Pulmonary artery endothelial cell (primary cell): Measurements from ENCODE around the gene CADM4. TPM values are rescaled to one million over a fixed set of nuclear protein-coding genes. Genes with fewer than 3 reads are reported as not detected.
A peak's percentile ranks its signal among the peaks of the same experiment; 100 is the strongest.
"Not testable (repeated sequence)": the region's sequence is repeated elsewhere in the genome, so short reads cannot be mapped to it uniquely, and the experiment has no call there.

ENCODE experiments used
- DNase-seq: peaks from one replicate; pipeline ENCODE4 v3.0.0-alpha.2; 2011; ENCODE audit warnings: low read depth, low spot score
- total RNA-seq: library from RNA; depleted of rRNA; stranded (reverse); fragments of >200 nt; gene quantifications from 2 replicates; pipeline ENCODE4 v1.2.3, GENCODE V29; 2014

The CADM4 gene
- total RNA-seq, 1 donor from 2014 or later: 5.6 TPM

DNA sequence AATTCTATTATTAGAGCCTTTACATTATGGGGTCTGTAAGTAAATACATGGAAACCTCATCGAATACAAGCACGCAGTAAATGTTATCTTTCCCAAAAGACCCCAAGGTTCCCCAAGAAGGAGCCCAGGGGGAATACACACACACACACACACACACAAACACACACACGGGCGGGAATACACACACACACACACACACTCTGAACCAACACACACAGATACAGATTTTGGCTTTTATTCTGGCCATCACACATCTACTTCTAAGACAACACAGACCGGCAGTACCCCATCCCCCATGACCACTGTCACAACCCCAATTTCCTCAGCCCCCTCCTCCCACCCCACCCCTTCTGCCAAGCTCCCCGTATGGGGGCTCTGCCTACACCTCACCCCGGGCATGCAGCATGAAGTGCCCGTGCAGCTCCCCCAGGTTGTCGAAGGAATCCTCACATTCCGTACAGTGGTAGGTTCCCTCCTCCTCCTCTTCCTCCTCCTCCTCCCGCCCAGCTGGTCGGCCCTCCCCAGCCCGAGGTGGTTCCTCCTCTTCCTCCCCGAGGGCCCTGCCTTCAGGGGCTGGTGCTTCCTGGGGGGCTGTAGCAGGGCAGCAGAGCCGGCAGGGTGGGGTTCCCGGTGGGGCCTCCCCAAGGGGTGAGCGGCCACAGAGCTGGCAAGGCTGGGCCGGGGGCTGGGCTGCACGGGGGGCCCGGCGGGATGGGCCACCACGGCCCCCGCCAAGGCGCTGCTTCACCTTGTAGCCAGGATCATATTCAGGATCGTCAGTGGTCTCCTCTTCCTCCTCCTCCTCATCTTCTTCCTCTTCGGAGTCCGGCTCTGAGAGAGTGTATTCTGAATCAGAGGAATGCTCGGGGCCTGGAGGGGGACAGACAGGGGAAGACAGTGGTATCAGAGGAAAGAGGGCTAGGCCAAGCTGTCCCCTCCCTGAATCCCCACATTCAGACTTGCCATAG is 32.1 kb downstream of the CADM4 start:
- DNase-seq: no peak

- DNase-seq: no peak
Observed at GRCh38 chr19:43606569-43607229, 33.0 kb downstream of the CADM4 start.

DNA sequence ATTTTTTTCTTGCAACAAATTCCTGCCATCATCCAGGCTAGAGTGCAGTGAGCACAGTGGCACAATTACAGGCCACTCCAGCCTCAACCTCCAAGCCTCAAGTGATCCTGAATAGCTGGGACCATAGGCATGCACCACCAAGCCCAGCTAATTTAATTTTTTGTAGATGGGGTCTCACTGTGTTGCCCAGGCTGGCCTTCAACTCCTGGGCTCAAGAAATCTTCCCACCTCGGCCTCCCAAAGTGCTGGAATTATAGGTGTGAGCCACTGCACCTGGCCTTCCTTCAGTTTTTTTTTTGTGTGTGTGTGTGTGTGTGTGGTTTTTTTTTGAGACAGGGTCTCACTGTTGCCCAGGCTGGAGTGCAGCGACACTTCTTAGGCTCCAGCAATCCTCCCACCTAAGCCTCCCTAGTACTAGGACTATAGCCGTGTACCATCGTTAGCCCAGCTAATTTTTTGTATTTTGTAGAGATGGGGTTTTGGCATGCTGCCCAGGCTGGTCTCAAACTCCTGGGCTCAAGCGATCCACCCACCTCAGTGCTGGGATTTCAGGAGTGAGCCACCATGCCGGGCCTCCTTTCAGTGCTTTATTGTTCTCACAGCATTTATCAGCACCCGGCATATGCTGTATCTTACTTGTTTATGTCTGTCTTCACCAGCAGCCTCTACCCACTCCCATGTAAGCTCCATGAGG is 33.6 kb downstream of the CADM4 start:
- no peak for DNase-seq

- not testable (repeated sequence) for DNase-seq
Observed at GRCh38 chr19:43600326-43600725, 39.3 kb downstream of the CADM4 start.

DNA sequence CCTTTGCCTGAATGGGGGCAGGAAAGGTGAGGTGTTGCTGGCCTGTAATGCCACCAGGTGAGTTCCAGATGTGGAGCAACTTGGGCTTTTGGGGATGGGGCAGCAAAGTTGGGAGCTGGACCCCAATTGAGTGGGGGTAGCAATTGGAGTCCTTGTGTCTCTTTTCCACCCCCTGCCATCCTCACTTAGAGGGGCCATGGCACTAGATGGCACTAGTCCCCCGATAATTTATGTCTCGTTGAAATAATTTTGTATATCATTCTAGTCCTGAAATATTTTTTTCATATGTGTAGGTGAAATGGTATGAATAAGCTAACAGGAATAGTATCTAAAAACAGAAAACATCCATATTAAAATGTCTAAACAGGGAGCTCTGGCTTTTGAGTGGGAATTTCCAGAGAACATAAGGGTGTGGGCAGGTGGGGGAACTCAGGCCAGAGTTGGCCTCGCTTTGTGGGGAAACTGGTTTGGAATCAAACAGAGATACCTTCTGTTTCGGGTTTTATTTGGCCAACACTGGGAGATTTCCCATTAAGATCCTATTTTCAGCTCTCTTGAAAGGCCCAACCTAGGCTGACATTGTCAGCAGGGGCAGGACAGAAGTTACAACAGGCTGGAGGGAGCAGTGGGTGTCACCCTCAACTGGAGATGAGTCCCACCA is 39.9 kb downstream of the CADM4 start:
- no peak for DNase-seq

DNA sequence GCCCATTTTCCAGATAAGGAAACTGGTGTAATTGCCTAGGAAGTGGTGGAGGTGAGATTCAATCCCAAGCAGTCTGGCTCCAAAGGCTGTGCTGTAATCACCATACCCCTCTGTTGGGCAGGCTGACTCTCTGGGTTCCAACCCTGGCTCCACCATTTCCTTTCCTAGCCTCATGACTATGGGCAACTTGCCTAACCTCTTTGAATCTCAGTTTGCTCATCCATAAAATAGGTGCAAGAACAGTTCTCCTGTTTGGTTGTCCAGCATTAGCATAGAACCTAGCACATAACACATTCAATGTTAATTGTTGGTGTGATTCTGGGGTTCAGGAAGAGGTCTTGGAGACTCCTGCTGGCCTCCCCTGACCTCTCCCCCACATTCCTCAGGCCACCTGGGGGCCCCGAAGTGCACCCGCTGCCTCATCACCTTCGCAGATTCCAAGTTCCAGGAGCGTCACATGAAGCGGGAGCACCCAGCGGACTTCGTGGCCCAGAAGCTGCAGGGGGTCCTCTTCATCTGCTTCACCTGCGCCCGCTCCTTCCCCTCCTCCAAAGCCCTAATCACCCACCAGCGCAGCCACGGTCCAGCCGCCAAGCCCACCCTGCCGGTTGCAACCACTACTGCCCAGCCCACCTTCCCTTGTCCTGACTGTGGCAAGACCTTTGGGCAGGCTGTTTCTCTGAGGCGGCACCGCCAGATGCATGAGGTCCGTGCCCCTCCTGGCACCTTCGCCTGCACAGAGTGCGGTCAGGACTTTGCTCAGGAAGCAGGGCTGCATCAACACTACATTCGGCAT is 41.0 kb downstream of the CADM4 start:
- DNase-seq: no peak

GRCh38 chr19:43597876-43598275 is 41.8 kb downstream of the CADM4 start:
- no peak for DNase-seq

GRCh38 chr19:43596842-43597461 is 42.7 kb downstream of the CADM4 start:
- no peak for DNase-seq

GRCh38 chr19:43595999-43596841 is 43.4 kb downstream of the CADM4 start, which contains the start of the genes IRGQ and ZNF576:
Gene IRGQ (minus strand): TSS chr19:43596134. CDS start chr19:43595338, 796 bp downstream.
Gene ZNF576 (plus strand): TSS chr19:43596595. CDS start chr19:43597109, 514 bp downstream.
- peak; percentile 95 for DNase-seq

DNA sequence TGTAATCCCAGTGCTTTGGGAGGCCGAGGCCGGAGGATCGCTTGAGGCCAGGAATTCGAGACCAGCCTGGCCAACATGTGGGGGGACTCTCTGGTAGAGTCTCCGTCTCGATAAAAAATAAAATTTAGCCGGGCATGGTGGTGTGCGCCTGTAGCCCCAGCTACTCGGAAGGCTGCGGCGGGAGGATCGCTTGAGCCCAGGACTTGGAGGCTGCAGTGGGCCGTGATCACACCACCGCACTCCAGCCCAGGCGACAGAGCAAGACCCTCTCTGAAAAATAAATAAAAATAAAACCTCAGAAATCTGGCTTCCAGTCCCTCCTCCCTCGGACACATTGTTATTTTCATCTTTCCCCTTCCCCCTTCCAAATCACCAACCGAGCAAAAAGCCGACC is 44.0 kb downstream of the CADM4 start:
- DNase-seq: no peak

- DNase-seq: no peak
Observed at GRCh38 chr19:43594710-43595604, 44.7 kb downstream of the CADM4 start.

DNA sequence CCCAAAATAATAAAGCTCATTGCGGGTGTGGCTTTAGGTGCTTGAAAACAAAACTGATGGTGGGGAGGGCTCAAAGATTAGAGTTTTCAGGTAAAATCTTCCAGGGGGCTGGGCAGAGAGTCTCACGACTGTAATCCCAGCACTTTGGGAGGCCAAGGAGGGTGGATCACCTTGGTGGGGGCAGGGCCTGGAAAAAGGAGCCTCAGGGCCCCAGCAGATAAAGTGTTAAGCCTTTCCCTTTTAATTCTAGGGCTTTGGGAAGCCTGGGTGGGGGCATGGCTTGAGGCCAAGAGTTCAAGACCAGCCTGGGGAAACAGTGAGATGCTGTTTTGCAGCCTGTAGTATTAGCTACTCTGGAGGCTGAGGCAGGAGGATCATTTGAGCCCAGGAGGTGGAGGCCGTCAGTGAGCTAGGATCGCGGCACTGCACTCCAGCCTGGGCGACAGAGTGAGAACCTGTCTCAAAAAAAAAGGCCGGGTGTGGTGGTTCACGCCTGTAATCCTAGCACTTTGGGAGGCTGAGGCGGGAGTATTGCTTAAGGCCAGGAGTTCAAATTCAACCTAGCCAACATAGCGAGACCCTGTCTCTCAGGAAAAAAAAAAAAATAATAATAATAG is 45.5 kb downstream of the CADM4 start:
- no peak for DNase-seq

GRCh38 chr19:43592800-43593350 is 46.8 kb downstream of the CADM4 start:
- no peak for DNase-seq

DNA sequence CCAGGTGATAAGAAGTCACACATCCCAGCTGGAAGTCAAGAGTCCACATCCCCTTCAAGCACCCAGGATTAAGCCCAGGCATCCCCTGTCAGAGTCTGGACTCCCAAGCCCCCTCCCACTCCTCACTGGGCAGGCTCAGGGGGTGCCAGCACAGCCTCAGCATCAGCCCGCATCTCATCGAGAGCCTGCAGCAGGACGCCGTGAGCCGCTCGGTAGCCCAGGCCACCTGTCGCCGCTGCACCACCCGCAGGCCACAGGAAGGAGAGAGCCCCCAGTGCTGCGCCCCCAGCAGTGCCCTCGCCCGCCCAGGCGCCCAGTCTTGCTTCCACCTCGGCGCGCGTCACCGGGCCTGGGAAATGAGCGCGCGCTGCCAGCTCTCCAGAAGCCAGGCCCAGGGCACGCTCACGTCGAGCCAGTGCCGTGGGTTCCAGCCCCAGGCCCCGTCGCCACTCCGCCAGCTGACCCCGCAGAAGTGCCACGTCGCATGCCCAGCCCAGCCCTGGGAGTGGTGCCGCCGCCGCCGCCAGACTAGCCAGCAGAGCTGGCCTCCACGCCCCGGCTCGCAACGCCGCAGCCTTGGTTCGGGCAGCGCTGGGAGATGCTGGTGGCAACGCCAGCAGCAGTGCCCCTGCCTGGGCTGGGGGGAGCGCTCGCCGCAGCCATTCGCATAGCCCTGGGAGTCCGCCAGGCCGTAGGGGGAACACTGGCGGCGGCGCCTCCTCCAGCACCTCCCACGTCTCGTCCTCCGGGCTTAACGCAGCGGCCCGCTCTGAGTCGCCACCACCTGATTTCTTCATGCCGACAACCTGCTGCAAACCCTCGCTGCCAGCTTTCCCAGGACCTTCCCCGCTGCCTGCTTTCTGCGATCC is 47.5 kb downstream of the CADM4 start:
- no peak for DNase-seq

DNA sequence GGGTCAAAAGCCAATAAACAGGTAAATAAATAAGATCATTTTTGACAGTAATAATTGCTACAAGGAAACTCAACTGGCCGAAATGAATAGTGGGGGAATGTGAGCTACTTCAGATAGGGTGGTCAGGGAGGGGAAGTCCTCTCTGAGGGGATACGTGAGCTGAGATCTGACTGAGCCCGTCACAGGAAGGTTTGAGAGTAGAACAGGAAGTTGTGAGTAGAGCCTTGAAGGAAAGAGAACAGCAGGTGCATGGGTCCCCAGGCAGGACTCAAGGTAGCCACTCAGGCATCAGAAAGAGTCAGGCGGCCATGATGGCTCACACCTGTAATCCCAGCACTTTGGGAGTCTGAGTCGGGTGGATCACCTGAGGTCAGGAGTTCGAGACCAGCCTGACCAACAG is 50.0 kb downstream of the CADM4 start:
- DNase-seq: no peak

DNA sequence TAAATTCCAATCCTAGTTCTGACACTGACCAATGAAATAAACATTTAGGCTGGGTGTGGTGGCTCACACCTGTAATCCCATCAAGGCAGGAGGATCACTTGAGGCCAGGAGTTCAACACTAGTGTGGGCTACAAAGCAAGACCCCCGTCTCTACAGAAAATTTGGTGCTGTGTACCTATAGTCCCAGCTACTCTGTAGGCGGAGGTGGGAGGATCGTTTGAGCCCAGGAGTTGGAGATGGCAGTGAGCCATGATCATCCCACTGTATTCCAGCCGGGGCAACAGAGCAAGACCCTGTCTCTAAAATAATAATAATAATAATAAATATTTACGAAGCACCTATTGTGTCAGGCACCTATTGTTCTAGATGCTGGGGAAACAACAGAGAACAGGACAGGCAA is 50.4 kb downstream of the CADM4 start:
- no peak for DNase-seq
